Transverse colon (tissue), 4 donors: ENCODE measurements around the gene VAV2.

Experiments
- CTCF ChIP-seq, 5 experiments: fragments of 200-600 bp in 3 of 5; fragments of 450-650 bp in 2 of 5; sonication (generic) in 3 of 5; IDR thresholded peaks; 1 replicate in 2 of 5; 2 replicates in 3 of 5; pipeline ENCODE4 v1.5.1; 2016 to 2017; ENCODE audit warnings: antibody characterized with exemption in 5 of 5, inconsistent platforms in 3 of 5, mild to moderate bottlenecking in 2 of 5, moderate library complexity in 1 of 5
- EP300 ChIP-seq: sonication (generic); formaldehyde crosslinking; IDR thresholded peaks from one replicate; pipeline ENCODE4 v1.6.1; 2017; ENCODE audit warnings: antibody characterized with exemption, low read depth
- POLR2A ChIP-seq: fragments of 450-650 bp; IDR thresholded peaks from one replicate; pipeline ENCODE4 v1.6.1; 2016; ENCODE audit warnings: antibody characterized with exemption, mild to moderate bottlenecking, moderate library complexity
- POLR2AphosphoS5 ChIP-seq, 3 donors: sonication (generic); formaldehyde crosslinking; IDR thresholded peaks; one replicate each; pipeline ENCODE4 v1.6.1; 2016; ENCODE audit warnings: antibody characterized with exemption in 3 of 3

DNA sequence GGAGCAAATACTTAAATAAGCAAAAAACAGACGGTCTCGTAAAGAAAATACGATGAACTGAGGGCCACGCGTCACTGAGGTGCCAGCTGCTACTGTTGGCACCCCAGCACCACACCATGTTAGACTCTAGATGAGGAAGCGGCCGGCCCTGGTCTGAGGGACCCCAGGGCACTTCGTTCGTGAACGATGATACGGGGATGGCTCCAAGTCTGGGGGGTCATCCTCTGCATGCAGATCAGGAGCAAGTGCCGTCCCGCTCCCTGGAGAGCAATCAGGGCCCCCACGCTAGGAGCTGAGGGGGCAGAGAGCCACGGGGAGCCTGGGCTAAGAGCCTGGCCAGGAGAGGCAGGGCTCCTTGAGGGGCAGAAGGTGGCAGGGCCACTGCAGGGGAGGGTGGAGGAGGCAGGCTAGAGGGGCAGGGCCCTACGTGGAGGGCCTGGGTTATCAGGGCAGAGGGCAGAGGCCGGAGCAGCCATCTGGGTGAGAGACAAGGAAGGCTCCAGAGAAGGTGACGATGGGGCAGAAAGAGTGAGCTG lies 278.1 kb downstream of the VAV2 start:
- TF ChIP-seq CTCF (IDR thresholded peaks at IDR 0.05) (no peak), POLR2AphosphoS5 (IDR thresholded peaks at IDR 0.05) (no peak), POLR2A (no peak), EP300 (no peak)
